Upper lobe of left lung (tissue), 4 donors: ENCODE measurements around the gene ZNF436.

Experiments used
- CTCF ChIP-seq, 6 experiments: fragments of 450-650 bp in 4 of 6; fragments of 200-600 bp in 2 of 6; sonication (generic) in 2 of 6; IDR thresholded peaks; one replicate each; pipeline ENCODE4 v1.5.1; 2016 to 2019; ENCODE audit warnings: antibody characterized with exemption in 6 of 6
- EP300 ChIP-seq, 4 donors: sonication (generic); formaldehyde crosslinking; IDR thresholded peaks; one replicate each; pipeline ENCODE4 v1.5.1; 2017; ENCODE audit warnings: antibody characterized with exemption in 4 of 4, control low read depth in 2 of 4
- POLR2AphosphoS5 ChIP-seq, 2 donors: sonication (generic); formaldehyde crosslinking; IDR thresholded peaks; one replicate each; pipeline ENCODE4 v1.5.1; 2017; ENCODE audit warnings: antibody characterized with exemption in 2 of 2

- TF ChIP-seq POLR2AphosphoS5 (IDR thresholded peaks at IDR 0.05) (no peak), EP300 (IDR thresholded peaks at IDR 0.05) (no peak), CTCF (IDR thresholded peaks at IDR 0.05) (no peak)
Observed at GRCh38 chr1:23395849-23396248, 26.2 kb upstream of the ZNF436 start.
